HG03354 (cell line): ENCODE data around the gene NCOA6.
"Not testable (repeated sequence)": the region's sequence is repeated elsewhere in the genome, so short reads cannot be mapped to it uniquely, and the experiment has no call there.

Source experiments
- ATAC-seq: cut with Tn5 transposase; IDR thresholded peaks from one replicate; pipeline ENCODE4 v1.9.1; 2021; ENCODE audit warnings: mild to moderate bottlenecking; ENCODE audit not compliant: unreplicated experiment, poor library complexity, severe bottlenecking

NCOA6 gene

GRCh38 chr20:34834459-34834893 lies 9.0 kb upstream of the NCOA6 start:
- ATAC-seq = no peak

DNA sequence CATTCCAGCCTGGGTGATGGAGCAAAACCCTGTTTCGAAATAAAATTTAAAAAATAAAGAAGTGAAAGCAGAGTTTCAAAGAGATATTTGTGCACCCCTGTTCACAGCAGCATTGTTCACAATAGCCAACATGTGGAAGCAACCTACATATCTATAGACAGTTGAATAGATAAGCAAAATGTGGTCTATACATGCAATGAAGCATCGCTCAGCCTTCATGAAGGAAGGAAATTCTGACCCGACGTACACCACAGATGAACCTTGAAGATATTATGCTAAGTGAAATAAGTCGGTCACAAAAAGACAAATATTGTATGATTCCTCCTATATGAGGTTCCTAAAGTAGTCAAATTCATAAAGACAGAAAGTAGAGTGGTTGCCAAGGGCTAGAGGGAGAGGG lies 6.5 kb upstream of the NCOA6 start:
- ATAC-seq = no peak

GRCh38 chr20:34829191-34829590 lies 3.7 kb upstream of the NCOA6 start:
- ATAC-seq = no peak

- ATAC-seq = peak; percentile 78
Observed at GRCh38 chr20:34824806-34825529, 483 bp downstream of the NCOA6 start.

- ATAC-seq = peak; percentile 51
Observed at GRCh38 chr20:34824452-34824805, 1.0 kb downstream of the NCOA6 start.

DNA sequence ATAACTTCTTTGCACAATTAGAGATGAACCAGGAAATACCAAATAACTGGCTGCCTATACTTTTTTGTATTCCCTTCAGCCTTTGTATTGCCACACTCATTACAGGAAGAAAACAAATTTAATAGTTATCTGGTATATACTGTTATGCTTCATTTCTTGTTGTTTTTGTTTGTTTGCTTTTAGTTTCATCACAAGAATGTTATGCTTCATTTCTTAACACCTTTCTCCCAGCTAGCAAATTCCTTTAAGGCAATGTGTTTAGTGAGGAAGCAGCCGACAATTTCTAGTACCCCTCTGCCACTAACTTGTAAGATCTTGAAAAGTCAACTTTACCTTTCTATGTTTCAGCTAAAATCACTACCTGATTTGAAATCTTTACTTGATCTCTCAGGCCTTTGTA lies 1.4 kb downstream of the NCOA6 start:
- ATAC-seq = no peak

DNA sequence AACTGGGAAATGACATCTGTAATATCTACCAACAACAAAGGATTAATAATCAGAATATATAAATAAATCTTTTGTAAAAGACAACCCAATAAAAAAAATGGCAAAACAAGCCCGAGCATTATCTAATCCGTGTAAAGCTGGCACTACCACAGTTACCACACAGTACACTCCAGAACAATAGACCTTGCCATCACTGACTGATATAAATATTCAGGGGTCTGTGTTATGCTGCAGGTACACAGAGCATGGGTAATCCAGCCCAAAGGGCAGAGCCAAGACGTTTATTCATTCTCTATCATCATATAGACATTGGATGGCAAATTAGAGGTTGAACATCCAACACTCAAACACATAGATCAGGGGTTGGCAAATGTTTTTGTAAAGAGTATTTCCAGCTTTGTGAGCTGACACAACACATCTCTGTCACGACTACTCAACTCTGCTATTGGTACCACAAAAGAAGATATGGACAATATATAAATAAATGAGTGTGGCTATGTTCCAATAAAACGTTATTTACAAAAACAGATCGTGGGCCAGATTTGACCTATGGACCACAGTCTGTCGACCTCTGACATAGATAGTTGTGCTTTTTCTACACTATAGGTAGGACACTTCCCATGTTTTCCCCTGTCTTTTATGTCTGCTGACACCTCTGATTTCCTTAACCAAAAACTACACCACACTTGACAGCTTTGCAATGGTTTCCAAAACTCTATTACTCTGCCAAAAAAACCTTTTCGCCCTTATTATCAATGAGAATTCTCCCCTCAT lies 4.5 kb downstream of the NCOA6 start:
- no peak for ATAC-seq

GRCh38 chr20:34817801-34818200 lies 7.7 kb downstream of the NCOA6 start:
- ATAC-seq = no peak

DNA sequence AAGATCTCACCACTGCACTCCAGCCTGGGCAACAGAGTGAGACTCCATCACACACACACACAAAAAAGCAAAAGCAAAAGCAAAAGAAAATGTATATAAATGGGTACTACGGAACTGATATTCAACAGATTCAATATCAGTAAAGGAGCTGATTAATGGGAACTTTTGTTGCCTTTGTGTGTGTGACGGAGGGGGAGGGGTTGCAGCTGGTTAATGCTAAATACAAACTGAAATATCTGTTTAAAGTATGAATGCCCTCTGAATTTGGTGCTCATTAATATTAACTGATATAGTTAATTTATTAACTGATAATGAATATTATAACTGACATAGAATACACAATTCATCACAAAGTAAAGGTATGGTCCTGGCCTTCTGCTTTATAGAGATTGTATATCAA lies 8.4 kb downstream of the NCOA6 start:
- ATAC-seq = no peak

- ATAC-seq = no peak
Observed at GRCh38 chr20:34815636-34816035, 9.8 kb downstream of the NCOA6 start.

DNA sequence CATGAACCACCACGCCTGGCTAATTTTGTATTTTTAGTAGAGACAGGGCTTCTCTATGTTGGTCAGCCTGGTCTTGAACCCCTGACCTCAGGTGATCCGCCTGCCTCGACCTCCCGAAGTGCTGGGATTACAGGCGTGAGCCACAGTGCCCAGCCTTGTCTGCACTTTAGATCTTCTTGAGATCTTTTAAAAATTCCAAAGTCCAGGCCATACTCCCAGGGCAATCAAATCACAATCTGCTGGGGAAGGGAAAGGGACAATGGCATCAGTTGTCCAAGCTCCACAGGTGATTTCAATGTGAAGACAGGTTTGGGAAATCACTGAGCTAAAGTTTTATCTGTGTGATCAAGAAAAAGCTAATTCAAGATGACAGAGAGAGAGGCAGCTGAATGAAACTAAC lies 16.9 kb downstream of the NCOA6 start:
- no peak for ATAC-seq

DNA sequence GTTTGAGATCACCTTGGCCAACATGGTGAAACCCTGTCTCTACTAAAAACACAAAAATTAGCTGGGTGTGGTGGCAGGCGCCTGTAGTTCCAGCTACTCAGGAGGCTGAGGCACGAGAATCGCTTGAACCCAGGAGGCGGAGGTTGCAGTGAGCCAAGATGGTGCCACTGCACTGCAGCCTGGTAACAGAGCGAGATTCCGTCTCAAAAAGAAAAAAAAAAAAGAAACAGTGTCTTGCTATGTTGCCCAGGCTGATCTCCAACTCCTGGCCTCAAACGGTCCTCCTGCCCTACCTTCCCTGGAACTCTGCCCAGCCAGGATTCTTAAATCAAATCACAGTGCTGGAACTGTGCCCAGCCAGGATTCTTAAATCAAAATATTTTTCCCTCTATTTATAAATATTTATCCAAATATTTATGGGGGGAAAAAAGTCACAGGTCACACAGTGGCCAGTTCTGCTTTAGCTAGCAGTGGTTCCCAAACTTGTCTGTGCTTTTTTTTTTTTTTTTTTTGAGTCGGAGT lies 17.4 kb downstream of the NCOA6 start:
- ATAC-seq = not testable (repeated sequence)

DNA sequence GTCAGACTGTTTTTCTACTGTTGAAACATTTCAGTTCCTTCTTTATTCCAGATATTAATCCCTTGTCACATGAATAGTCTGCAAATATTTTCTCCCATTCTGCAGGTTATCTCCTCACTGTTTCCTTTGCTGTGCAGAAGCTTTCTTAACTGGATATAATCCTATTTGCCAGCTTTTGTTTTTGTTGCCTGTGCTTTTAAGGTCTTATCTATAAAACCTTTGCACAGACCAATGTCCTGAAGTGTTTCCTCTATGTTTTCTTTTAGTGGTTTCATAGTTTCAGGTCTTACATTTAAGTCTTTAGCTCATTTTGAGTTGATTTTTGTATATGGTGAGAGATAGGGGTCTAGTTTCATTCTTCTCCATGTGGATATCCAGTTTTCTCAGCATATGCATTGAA lies 19.2 kb downstream of the NCOA6 start:
- no peak for ATAC-seq

DNA sequence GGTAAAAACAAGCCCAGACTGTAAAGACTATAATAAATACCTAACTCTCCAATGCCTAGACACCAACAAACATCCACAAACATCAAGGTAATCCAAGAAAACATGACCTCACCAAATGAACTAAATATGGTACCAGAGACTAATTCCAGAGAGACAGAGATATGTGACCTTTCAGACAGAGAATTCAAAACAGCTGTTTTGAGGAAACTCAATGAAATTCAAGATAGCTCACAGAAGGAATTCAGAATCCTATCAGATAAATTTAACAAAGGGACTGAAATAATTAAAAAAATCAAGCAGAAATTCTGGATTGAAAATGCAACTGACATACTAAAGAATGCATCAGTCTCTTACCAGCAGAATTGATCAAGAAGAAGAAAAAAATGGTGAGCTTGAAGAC lies 26.6 kb downstream of the NCOA6 start:
- ATAC-seq = no peak

- ATAC-seq = no peak
Observed at GRCh38 chr20:34798328-34798727, 27.1 kb downstream of the NCOA6 start.

DNA sequence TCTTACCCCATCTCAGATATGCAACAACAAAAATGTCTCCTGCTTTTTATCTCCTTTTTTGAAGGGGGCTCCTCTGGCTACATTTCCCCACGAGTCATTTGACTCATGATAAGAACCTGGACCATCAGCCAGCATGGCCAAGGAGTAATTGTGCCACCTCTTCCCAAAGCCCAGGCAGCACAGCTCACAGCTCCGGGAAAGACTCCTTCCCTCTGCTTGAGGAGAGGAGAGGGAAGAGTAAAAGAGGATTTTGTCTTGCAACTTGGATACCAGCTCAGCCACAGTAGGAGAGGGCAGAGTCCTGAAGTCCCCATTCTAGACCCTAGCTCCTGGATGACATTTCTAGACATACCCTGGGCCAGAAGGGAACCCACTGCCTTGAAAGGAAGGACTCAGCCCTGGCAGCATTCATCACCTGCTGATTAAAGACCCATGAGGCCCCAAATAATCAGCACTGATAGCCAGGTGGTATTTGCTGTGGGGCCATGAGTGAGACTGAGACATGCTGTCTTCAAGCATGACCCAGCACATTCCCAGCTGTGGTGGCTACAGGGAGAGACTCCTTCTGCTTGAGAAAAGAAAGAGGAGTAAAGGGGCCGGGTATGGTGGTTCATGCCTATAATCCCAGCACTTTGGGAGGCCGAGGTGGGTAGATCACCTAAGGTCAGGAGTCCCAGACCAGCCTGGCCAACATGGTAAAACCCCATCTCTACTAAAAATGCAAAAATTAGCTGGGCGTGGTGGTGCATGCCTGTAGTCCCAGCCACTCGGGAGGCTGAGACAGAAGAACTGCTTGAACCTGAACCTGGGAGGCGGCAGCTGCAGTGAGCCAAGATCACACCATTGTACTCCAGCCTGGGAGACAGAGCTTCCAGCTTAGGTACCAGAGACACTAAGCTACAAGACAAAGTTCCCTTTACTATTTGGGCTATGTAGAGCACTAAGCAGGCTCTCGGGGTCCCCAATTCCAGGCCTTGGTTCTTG lies 28.1 kb downstream of the NCOA6 start:
- no peak for ATAC-seq

- ATAC-seq = no peak
Observed at GRCh38 chr20:34794006-34794585, 31.4 kb downstream of the NCOA6 start.

GRCh38 chr20:34792687-34793363 lies 32.6 kb downstream of the NCOA6 start:
- ATAC-seq = no peak
